GM18517 (cell line): ENCODE results near the gene ZNF618.

Source experiments
- ATAC-seq: cut with Tn5 transposase; IDR thresholded peaks from one replicate; pipeline ENCODE4 v1.9.1; 2021; ENCODE audit warnings: mild to moderate bottlenecking, moderate library complexity; ENCODE audit not compliant: unreplicated experiment

ZNF618 gene

GRCh38 chr9:113882181-113882580 lies 6.1 kb downstream of the ZNF618 start:
- no peak for ATAC-seq

DNA sequence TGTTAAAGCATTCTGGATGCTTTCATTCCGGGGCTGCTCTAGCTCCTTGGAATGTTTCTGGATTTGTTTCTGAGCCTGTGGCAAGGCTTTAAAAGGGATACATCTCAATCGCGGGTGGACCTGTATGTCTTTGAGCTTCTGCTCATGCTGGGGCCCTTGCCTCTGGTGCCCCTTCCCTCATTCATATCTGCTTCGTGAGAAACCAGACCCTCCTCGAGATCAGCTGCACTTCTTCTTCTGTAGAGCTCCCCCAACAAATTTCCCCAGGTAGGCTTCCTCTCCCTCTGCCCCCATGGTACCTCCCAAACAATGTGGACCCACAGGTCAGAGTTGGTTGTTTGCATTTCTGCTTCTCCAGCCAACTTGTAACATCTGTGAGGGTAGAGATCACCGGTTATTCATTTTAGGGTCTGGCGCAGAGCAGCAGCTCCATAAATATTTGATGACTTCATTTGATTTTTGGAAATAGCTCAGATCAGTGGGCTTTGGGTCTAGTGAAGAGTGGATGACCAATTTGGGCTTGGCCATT lies 6.6 kb downstream of the ZNF618 start:
- ATAC-seq = no peak

DNA sequence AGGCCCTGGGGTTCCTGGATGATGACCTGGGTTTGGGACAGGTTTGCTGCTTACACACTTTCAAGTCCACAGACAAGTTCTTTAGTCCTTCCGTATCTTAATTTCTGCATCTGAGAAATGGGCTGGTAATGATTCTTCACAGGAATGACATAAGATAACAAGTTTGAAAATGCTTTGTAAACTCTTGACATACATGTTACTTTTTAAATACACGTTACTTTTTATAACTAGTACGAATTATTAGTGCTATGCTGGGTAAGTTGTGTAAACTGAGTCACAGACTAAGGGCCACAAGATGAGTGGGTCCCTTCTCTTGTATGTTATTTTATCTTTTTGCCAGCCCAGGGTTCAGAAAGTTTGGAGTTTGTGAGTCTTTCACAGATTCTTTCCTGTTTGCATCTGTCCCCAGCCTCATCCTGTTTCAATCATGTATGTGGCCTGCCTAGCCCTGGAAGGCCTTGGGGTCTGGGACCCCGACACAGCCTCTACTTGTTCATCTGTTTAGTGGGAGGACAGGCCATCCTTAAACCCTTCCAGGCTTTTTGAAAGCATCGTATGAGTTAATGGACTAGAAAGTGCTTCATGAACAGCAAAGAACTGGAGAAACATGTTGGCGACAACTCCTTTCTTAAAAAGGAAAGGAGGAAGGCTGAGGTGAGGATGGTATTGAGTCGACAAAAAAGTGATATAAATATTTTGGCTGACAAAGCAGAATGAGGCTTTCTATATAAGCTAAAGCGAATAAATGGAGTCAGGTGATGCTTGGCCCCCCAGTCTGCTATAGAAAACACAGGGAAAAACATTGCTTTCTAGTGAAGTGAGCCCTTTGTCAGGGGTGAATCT lies 9.3 kb downstream of the ZNF618 start:
- ATAC-seq = no peak

- ATAC-seq = no peak
These were observed 9.9 kb downstream of the ZNF618 start for GRCh38 chr9:113886026-113886369.

- no peak for ATAC-seq
These were observed 10.4 kb downstream of the ZNF618 start for GRCh38 chr9:113886466-113886865.

DNA sequence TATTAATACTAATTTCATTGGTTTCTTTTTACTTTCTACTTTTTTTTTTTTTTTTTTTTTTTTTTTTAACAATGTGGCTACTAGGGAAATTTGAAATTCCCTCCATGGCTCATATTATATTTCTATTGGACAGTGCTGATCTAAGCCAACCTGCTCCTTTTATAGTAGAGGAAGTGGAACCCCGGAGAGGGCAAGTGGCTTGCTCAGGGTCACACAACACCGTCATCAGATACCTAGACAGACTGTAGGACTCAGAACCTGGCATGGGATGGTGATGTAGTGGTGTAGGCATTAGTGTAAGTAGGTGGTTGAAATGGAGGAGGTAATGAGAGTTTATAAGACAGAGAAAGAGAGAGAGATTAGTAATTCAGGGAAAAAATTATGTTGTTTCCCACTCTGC lies 10.8 kb downstream of the ZNF618 start:
- no peak for ATAC-seq

DNA sequence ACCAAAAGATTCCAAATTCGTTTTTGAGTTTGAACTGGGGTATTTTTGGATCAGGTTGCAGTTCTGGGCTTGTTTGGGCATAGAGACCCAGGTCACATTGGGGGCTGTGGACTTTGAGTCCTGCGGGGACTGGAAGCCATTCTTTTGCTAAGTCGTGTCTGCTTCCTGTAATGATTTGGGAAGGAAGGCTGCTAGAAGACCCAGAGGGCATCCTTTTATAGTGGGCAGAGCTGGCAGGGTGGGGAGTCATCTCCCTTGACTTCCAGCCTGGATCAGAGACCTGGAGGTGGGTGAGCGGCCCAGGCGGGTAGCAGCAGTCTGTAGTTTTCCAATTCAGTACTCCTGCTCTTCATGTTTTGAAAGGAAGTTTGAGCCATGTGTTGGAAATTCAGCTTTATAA lies 11.3 kb downstream of the ZNF618 start:
- no peak for ATAC-seq

- no peak for ATAC-seq
These were observed 12.2 kb downstream of the ZNF618 start for GRCh38 chr9:113888336-113888735.

- no peak for ATAC-seq
These were observed 12.9 kb downstream of the ZNF618 start for GRCh38 chr9:113888976-113889375.

GRCh38 chr9:113890704-113891103 lies 14.6 kb downstream of the ZNF618 start:
- ATAC-seq = no peak

DNA sequence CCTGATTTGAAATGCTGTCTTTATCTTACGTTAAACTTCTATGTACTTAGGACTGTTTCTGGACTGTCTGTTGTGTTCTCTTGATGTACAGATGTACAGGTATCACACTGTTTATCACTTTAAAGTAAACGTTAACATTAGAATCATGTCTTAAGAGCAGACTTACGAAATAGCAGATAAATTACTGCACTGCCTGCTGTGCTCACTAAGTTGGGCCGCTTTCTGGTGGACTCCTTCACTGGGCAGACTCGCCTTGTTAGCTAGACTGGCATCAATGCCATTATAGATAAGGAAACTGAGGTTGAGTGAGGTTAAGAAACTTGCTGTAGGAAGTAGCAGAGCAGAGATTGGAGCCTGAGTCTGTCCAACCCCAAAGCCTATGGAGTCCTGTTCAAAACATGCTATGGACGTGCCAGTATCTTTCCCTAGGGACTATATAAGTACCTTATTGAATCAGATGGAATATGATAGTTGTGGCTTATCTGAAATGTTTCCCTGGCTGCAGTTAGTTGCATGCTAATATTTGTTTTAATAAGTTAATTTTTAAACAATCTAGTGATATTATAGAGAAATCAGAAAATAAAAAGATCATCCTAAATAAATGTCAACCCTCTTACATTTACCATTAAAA lies 16.9 kb downstream of the ZNF618 start:
- no peak for ATAC-seq

DNA sequence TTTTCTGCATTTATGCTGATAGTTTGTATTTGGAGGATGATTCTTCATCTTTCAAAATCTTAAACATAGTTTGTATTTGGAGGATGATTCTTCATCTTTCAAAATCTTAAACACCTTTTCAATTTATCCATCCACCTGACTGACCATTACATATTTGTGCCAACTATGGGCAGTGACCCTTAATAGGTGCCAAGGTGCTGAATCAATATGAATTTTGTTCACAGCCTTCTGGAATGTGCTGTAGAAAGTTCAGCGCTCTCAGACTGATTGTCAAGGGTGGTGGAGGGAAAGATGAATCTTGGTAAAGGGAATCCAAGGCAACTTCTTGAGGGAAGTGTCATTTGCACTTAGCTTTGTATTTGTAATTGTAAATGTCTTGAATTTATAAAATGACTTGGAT lies 18.1 kb downstream of the ZNF618 start:
- ATAC-seq = no peak

- ATAC-seq = no peak
These were observed 19.4 kb downstream of the ZNF618 start for GRCh38 chr9:113895526-113895925.

GRCh38 chr9:113896713-113897112 lies 20.6 kb downstream of the ZNF618 start:
- ATAC-seq = no peak

- no peak for ATAC-seq
These were observed 22.0 kb downstream of the ZNF618 start for GRCh38 chr9:113898151-113898550.

DNA sequence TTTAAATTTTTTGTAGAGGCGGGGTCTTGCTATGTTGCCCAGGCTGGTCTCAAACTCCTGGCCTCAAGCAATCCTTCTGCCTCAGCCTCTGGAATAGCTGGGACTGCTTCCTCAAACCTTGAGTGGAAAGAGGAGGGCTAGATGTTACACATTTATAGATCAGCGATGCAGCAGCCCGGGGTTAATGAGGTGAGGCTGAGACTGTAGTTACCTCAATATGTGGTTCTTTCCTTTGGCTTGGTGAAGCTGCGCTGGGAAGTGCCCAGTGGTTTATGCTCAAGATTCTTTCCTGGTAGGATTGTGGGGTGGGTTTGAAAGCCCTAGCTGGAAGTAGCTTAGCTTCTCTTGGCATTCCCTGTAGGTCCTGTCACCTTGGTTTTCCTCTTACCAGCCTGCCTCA lies 22.5 kb downstream of the ZNF618 start:
- no peak for ATAC-seq

DNA sequence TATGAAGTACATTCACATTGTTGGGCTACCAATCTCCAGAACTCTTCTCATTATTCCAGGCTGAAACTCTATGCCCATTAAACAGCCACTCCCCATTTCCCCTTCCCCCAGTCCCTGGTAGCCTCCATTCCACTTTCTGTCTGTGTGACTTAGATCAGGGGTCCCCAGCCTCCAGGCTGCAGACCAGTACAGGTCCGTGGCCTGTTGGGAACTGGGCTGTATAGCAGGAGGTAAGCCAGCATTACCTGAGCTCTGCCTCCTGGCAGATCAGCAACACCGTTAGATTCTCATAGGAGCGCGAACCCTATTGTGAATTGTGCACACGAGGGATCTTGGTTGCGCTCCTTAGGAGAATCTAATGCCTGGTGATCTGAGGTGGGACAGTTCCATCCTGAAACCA lies 23.1 kb downstream of the ZNF618 start:
- ATAC-seq = no peak

DNA sequence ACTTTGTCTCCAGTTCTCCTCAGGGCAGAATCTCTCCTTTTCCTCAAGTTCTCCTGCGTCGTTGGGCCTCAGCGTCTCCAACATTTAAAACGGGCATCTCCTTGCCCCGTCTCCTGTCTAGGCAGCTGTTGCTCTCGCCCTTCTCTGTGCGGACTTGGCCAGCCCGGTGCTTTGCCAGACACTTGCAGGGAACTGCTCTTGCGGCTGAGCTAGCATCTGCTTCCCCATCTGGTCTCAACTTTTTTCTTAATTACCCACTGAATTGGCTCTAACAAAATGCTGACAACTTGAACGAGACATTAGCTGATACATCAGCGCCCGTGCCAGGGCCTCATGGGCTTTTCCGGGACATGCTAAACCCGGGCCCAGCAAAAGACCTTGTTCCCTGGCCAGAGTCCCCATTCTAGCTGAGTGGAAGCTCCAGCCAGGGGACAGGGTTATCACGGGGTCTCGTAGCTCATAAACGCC lies 25.1 kb downstream of the ZNF618 start:
- no peak for ATAC-seq

DNA sequence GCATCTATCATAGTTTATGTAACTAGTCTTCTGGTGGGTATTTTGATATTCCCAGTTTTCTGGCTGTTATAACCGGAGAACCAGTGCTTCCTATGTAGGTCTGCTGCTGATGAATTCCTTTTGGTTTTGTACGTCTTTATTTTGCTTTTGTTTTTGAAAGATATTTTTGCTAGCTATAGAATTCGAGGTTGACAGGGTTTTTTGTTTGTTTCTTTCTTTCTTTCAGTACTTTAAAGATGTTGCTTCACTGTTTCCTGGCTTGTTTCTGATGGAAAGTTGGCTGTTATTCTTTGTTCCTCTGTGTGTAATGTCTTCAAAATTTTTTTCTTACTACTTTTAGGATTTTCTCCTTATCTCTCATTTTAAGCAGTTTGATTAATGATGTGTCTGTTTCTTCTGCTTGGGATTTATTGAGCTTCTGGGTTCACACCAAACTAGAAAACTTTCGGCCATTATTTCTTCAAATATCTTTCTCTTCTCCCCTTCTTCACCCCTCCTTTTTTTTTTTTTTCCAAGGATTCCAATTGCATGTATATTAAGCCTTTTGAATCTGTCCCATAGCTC lies 27.5 kb downstream of the ZNF618 start:
- no peak for ATAC-seq

DNA sequence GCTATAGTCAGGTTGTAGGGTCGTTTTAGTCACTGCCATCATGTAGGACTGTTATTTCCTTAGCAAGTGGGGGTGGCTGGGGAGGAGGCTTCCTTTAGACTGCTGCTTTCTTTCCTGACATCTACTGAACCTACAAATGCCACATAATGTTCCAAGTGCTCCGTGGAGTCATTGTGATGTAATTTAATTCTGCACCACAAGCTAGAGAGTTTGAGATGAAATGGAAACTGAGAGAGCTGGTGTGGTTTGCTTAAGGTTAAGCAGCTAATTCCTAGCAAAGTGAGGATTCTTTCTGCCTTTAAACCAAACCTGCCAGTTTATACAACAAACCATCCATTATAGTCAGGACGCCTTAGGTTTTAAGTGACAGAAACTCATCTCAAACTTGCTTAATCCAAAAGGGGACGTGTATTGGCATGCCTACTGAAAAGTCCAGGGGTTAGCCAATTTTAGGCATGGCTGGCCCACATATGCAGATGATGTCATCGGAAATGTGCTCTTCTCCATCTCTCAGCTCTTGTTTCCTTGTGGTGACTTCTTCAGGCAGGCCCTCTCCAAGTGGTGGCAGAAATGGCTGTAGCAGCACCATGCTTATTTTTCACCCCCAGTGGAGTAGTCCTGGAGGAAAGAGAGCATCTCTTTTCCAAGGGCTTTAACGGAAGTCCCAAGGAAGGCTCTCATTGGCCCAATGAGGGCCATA lies 30.5 kb downstream of the ZNF618 start:
- ATAC-seq = no peak

- no peak for ATAC-seq
These were observed 31.2 kb downstream of the ZNF618 start for GRCh38 chr9:113907282-113907681.
